ENCODE measurements around the gene FOXJ1.

FOXJ1 gene

GRCh38 chr17:76123749-76124581 lies 17.1 kb downstream of the FOXJ1 start:
- DNase-seq, result no peak

GRCh38 chr17:76123191-76123499 lies 17.9 kb downstream of the FOXJ1 start:
- no peak for DNase-seq

GRCh38 chr17:76122431-76123190 lies 18.4 kb downstream of the FOXJ1 start:
- DNase-seq, result no peak

DNA sequence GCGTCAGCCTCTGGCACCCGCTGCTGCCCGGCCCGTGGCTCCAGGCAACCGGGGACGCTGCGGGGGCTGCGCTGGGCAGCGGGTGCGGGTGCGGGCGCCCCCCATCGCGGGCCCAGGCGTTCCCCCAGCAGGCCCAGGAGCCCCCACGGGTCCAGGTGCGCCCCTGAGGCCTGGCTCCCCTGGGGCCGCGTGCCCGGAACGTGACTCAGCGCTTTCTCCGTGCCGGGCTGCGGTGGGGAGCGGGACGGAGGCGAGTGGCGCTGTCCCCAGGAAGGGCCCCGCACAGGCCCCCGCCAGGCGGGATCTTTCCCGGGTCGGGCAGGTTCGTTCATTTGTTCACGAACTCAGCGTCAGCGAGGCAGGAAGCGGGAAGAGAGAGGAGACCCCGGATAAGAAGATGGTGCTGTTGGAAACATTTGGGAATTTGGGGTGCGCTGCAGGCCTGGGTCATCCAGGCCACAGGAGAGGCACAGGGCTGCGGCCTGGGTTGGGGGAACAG lies 19.1 kb downstream of the FOXJ1 start:
- DNase-seq, result no peak

DNA sequence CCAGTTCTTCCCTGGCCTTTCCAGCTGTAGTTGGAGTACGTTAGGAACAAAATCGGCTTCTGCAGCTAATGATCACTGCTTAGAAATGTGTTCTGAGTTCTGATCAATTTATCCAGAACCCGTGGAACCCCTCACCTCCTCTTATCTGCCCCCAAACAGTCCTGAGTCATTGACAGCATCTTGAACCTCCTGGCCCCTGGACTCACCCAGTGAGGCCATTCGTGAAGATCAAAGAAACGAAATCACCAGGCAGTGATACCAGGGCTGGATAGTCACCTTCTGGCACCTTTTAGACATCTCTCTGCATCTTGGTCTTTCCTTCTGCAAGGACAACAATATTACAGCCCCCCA lies 20.4 kb downstream of the FOXJ1 start:
- no peak for DNase-seq

DNA sequence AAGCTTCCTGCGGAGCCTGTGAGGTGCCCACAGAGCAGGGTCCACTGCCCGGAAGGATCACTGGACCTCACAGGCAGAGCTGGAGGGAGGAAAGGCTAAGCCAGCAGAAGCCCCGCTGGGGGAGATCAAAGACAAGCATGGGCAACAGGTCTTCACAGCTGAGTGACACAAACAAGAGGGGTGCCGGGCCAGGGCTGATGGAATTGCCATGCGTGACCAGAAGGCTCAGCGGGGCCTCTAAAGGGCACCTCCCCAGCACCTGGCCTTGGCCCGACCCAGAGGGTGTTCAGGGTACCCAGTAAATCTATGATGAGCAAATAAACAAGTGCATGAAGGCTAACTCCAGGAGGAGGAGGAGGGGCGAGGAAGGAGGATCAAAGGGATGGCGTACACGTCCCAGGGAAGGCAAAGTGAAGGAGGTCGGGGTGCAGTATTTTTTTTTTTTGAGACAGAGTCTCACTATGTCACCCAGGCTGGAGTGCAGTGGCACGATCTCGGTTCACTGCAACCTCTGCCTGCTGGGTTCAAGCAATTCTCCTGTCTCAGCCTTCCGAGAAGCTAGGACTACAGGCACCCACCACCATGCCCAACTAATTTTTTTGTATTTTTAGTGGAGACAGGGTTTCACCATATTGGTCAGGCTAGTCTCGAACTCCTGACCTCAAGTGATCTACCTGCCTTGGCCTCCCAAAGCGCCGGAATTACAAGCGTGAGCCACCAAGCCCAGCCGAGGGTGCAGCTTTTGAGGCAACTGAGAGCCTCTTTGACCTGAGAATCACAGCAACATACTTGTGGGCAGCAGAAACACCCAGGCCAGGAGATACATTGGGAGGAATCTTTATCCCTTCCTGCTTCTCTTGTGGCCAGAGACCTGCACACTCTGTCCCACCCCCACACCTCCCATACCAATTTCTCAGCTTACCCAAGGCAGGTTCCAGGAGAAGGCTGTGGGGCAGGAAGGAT lies 21.4 kb downstream of the FOXJ1 start:
- DNase-seq, result no peak

DNA sequence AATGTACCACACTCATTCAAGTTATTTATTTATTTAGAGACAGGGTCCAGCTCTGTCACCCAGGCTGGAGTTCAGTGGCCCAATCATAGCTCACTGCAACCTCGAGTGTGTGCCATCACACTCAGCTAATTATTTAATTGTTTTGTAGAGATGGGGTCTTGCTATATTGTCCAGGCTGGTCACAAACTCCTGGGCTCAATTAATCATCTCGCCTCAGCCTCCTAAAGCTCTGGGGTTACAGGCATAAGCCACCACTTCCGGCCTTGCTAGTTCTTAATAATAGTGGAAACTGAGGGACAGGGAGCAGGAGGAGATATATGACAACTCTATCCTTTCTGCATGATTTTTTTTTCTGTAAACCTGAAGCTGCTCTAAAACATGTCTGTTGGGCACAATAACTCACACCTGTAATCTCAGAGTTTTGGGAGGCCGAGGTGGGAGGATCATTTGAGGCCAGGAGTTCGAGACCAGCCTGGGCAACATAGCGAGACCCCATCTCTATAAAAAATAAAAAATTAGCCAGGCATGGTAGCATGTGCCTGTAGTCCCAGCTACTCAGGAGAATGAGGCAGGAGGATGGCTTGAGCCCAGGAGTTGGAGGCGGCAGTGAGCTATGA lies 25.8 kb downstream of the FOXJ1 start:
- DNase-seq, result no peak

DNA sequence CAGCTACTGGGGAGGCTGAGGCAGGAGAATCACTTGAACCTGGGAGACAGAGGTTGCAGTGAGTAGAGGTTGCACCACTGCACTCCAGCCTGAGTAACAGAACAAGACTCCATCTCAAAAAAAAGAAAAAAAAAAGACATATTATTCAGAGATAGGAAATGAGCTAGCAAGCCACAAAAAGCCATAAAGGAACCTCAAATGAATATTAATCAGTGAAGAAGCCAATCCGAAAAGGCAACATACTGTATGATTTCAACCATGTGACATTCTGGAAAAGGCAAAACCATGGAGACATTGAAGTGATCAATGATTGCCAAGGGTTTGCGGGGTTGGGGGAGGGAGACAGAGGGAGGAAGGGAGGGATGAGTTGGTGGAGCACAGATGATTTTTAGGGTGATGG lies 29.1 kb downstream of the FOXJ1 start:
- DNase-seq, result no peak

- DNase-seq, result no peak
Observed at GRCh38 chr17:76107509-76107908, 33.5 kb downstream of the FOXJ1 start.

DNA sequence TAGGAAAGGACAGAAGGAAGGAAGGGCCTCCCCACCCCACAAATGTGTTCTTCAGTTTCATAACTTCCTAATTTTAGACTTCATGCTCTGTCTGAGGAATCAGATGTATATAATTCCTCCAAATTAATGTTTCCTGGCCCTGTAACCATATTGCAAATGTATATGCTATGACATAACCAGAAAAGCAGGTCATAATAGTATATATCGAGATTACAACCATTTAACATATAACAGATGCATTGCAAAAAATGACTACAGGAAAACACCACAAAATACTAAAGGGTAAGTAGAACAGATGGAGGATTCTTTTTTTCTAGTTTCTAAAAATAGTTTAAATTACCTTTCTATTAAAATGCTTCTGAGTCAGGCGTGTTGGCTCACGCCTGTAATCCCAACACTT lies 34.3 kb downstream of the FOXJ1 start:
- no peak for DNase-seq

- DNase-seq, result no peak
Observed at GRCh38 chr17:76104896-76105231, 36.2 kb downstream of the FOXJ1 start.

GRCh38 chr17:76104140-76104895 lies 36.7 kb downstream of the FOXJ1 start:
- DNase-seq, result no peak

DNA sequence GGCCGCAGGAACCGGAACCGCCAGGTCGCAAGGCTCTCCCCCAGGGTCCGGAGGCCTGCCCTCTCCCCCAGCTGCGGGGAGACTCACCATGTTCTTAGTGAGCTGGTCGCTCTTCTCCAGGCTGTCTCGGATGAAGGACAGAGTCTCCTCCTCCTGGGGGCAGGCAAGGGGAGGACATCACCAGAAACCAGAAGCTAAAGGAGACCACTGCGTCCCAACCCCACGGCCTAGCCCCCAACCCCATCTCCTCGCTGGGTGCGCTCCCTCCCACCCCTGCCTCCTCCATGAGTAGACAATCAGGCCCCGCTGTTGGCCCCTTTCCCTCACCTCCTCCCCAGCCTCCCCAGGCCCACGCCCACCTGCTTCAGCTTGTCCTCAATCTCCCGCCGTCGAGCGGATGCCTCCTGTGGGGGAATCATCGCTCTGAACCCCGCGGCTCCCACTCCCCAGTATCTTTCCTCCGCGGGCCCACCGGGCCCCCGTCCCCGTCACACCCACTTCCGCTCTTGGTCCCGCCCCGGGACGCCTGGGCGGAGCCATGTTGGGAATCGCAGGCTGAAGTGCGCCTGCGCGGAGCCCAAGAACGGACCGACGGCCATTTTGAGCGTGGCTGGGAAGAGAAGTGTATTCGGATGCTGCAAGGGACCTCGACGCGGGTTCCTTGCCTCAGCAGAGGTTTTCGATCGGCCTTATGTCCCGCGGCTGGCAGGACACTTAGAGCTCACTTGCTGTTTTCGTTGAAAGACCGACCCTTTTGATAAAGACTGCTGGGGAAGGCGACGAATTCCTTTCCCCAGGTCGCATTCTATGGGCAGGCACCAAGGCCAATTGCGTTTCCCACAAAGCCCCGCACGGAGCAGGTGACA lies 37.5 kb downstream of the FOXJ1 start, which contains the start of gene EXOC7:
TSS of gene EXOC7 (minus strand) at position 514 of the 866 bp plus-strand sequence. CDS start at position 419, 95 bp downstream.
- peak; percentile 77 for DNase-seq

DNA sequence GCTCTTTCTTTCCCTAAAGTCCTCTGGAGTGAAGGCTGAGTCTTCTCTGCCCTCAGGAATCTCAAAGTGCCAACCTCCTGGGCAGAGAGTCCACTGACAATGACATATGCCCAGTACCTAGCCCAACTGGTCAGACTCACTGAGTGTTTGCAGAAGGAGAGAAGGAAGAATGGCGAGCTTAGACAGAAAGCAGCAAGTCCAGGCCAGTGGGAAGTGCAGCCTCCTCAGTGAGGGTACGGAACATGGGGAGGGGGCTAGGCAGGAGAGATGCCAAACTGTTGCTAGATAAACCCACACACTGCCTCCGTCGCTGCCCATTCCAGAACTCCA lies 38.1 kb downstream of the FOXJ1 start:
- DNase-seq, result no peak

- DNase-seq, result no peak
Observed at GRCh38 chr17:76097716-76098295, 43.2 kb downstream of the FOXJ1 start.

- no peak for DNase-seq
Observed at GRCh38 chr17:76095943-76096342, 45.1 kb downstream of the FOXJ1 start.

DNA sequence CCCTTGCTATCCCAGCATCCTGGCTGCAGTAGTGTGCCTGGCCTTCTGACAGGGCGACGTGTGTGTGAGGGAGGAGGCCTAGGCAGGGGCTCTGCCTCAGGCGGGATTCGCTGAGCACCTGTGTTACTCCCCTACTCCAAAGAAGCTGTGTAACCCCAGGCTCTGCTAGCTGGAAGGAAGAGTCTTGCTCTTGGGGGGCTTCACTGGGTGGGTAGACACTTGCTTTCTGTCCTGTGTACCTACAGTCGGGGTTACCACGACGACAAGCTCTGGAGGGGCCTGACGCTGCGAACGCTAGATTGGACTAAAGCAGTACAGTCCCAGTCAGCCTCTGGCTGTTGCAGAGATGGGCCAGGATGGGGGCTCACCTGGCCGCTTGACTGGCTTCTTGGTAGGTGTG lies 47.0 kb downstream of the FOXJ1 start:
- DNase-seq, result no peak

- DNase-seq, result no peak
Observed at GRCh38 chr17:76092526-76093413, 48.3 kb downstream of the FOXJ1 start.

GRCh38 chr17:76091526-76092286 lies 49.3 kb downstream of the FOXJ1 start:
- DNase-seq, result no peak

Data from NCI-H510A (cell line).